ENCODE data around the gene PHLDA1.
"Not testable (repeated sequence)": the region's sequence is repeated elsewhere in the genome, so short reads cannot be mapped to it uniquely, and the experiment has no call there.

PHLDA1 gene

DNA sequence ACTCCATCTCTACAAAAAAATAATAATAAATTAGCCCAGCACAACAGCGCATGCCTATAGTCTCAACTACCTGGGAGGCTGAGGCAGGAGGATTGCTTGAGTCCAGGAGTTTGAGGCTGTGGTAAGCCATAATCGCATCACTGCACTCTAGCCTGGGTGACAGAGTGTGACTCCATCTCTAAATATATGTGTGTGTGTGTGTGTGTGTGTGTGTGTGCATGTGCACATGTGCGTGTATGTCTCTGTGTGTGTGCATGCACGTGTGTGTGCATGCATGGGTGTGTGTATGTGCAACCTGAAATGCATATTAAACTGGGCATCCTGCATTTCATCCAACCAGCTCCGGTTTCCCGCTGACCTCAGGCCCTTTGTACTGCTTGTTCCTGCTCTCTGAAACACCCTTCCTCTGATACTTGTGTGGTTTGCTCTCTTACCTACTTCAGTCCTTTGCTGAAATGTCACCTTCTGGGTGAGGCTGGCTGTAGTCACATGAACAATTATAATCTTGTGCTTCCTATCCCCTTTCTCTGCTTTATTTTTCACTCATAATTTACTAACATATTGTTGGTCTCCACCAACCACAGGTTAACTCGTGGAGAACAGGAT, 46.9 kb downstream of the PHLDA1 start:
- no peak for DNase-seq

DNA sequence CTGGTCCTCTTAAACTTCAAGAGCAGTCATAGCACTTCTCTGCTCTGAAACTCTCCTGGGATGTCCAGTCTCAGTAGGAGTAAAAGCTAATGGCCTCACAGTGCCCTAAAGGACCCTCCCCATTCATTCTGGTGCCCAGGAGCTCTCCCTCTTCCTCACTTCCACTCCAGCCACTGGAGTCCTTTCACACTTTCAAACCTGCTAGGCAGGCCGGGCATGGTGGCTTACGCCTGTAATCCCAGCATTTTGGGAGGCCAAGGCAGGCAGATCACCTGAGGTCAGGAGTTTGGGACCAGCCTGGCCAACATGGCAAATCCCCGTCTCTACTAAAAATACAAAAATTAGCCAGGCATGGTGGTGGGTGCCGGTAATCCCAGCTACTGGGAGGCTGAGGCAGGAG, 47.7 kb downstream of the PHLDA1 start:
- not testable (repeated sequence) for DNase-seq

DNA sequence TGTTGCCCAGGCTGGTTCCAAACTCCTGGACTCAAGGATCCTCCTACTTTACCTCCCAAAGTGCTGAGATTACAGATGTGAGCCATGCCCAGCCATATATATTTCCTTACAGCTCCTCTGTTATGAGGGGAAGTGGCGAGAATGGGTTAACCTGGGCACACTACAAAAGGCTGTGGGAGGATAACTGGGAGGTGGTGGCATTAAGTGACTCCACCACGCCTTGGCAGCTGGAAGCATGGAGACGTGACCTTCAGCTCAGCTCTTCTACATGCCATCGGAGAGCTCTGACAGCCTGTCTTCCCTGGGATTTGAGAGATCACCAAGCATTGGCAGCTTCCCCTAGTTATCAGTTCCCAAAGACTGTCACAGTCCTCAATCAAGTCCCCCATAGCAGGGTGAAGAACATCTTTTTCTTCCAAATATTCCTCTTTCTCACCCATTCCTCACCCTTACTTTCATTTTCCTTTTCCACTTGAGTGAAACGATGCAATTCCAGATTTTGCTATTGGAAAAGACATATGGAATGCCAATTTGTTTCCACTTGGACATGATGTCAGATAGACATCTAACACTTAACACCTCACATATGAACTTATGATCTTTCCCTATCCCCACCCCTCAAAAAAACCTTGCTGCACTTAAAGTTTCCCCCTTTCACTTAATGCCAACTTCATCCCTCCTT, 48.5 kb downstream of the PHLDA1 start:
- no peak for DNase-seq

DNA sequence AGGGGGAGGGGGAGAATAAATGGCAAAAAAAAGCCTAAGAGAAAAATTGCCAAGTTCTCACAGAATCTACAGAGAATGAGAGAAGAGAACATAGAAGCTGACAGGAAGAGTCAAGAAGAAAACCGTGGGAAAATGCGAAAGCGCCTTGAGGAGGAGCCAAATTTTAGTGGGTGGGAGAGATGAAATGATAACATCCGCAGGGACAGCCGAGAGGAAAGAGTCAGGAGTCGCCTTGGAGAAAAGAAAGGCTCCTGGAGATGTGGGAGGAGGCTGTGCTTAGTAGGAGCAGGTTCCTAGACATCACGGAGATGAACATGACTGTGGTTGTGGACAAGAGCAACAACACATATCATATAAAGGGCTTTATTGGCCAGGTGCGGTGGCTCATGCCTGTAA, 49.4 kb downstream of the PHLDA1 start:
- DNase-seq = no peak

DNA sequence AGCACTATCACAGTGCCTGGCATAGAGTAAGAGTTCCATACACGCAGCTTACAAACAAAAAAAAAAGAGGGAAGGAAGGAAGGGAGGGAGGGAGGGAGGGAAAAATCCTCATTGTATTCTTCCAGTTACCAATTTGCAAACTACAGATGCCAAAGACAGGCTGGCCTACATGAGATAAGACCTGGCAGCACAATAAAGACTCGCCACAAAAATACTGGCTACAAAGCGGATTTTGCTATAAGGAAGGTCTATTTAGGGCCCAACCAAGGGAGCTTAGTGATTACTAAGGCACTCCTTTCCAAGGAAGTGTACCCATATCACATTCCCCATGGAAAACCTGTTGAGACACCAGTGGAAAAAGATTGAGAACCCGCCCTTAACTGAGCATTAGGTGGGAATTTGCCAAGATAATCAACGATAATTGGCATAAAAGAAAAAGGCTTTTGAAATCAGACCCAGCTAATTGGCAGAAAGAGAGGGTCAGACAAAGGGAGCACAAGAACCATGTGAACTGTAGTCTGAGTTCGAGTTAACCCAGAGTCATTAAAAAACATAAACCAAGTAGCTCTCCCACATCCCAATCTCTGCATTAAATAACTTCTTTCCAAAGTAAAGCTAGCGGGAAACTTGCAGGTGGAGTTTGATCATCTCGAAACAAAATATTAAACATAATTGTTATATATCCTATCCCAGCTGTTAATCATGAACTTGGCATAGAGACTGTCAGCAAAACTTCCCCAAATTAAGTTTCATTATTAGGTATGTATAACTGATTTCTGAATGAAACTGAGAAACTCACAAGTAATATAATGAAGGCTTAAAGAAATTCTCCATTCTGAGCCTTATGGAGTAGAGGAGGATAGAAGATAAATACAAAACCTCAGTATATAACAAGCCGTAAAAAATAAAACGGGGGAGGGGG, 50.1 kb downstream of the PHLDA1 start:
- DNase-seq = no peak

DNA sequence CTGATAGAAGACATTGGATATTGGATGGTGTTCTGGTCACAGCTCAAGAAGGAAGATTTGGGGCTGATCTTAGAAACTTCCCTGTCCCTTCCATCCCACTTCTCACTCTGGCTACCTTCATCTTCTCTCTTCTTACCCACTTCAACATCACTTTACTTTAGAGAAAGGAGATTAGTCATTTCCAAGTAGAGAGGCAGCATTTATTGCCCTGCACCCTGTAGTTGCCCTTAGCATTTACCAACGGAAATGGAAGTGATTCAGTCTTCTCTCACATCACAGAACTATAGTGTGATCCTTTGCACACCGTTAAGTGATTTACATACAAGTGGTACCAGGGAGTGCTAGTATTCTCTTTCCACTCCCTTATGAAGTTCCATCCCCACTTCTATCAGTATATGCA, 52.4 kb downstream of the PHLDA1 start:
- no peak for DNase-seq

DNA sequence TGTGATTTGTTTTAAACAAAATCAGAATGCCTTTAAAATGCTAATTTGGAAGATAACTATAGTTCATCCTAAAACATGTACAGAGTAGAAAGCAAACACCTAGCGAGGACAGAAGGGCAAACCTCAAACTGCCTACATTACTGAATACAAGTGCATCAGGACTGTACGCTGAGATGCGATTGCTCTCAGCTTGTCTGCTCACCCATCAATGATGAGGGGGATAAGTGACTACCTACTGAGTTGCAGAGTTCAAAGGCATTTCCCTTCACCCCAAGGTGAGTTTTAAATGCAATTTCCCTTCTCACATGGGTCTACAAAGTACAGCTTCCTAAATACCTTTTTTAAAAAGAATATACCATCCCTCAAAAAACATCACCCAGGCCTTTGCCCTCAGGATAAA, 52.9 kb downstream of the PHLDA1 start:
- no peak for DNase-seq

DNA sequence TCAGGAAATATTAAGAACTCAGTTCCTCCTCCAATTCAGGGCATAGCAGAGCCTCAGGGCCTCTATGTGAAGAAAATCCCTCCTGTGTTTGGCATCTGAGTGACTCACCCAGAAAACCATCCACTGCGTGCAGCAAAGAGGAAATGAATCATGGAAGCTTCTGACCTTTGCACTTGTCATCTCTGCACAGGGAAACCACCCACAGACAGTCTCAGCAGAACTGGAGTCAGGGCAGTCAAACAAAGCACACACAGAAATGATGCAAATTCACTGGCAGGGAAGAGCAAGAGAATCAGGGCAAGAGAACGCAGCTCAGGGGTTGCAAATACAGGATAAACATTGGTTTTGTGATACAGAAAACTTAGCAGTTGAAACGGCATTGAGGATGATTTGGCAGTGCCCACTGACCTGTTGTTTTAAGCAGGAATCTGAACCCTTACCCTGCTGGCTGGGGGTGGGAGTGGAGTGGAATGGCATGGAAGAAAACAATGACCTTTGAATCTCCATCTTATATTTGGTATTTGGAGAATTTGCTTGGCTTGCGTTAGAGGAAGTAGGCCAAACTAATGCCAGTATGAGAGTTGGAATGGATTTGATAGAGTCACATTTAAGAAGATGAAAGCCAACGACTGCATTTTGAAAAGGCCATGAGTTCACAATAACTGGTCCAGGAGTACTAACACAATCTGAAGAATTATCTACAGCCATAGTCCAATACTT, 53.5 kb downstream of the PHLDA1 start:
- DNase-seq = no peak

DNA sequence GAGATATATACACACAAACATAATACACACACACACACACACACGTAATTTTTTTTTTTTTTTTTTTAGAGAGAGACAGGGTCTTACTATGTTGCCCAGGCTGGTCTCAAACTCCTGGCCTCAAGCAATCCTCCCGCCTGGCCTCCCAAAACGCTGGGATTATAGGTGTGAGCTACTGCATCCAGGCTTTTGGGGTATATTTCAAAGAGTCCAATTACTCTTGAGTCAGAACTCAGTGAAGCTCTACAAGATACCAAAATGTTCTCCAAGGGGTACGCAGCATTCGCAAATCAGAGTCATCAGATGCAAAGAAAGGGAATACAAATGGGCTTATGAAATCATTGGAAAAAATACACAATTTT, 54.0 kb downstream of the PHLDA1 start:
- no peak for DNase-seq

DNA sequence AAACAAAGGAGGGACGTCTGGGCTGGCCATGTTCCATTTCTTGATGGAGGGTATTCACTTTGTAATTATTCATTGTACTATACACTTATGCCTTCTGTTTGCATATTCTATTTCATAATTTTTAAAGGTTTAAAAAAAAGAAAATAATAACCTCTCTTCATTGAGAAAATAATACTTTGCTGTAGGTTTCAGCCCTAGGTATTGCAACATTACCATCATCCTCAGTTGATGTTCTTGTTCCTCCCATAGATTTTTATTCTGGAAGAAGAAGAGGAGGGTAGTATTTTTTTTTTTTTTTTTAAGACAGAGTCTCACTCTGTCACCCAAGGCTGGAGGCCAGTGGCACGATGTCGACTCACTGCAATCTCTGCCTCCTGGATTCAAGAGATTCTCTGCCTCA, 54.7 kb downstream of the PHLDA1 start:
- DNase-seq = no peak

DNA sequence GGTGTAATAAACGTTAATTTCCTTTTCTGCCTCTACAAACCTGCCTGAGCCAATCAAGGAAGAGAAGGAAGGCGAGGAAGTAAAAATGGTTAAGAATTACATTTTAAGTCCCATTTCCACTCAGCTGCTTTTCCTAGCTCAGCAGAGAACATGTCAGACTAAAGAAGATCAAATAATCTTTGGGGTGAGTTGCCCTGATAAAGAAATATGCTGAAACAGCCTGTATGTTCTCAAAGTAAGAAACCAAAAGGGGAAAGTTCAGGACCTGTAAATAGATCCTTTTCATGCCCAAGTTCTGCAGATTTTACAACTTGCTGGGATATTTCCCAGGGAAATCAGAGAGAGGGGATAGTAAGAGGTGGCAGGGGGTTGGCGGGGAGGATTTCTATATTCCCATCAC, 55.5 kb downstream of the PHLDA1 start:
- no peak for DNase-seq

DNA sequence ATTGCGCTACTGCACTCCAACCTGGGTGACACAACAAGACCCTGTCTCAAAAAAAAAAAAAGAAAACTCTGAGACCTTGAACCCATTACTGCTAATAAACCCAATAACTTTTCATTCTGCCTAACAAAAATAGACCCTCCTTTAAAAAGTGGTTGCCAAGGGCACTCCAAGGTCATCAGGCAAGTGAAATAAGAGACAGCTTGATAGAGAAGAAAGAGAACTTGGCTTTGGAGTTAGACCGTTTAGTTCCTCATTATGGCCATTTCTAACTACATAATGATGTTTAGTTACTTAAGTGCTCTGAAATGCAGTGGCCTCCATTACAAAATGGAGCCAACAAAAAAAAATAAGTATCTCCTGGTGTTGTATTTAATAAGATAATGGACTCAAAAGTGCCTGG, 55.9 kb downstream of the PHLDA1 start:
- DNase-seq = no peak

Data from NCI-H1694 treated with DMSO at 0.1 percent for 48 hours (cell line).